ENCODE measurements around the gene NOSIP. TPM values are rescaled to one million over a fixed set of nuclear protein-coding genes. Genes with fewer than 3 reads are reported as not detected.

Gene NOSIP
- total and polyA plus RNA-seq, 11 donors, result 37.3 to 91.3 (median 49.0) TPM

- H3K4me3 ChIP-seq, result no peak overlapping the region
- no peaks in the 10 kb centered on the region for H3K27me3 ChIP-seq
- peaks cover 0 to 29% (median 15%) of the 10 kb centered on the region in 12 donors for H3K4me1 ChIP-seq
- no peak for ATAC-seq
- intact Hi-C loops (cut with DNase I), result loop anchor here in 3 of 10 donors (2.0 to 5.0 kb wide), 3 partner anchors 37 to 164 kb away; no protein-coding TSS in a partner anchor
- no peaks in the 10 kb centered on the region for H3K9me3 ChIP-seq
- no peak overlapping the region for H3K27ac ChIP-seq
- no peaks in the 10 kb centered on the region for H3K36me3 ChIP-seq
- DNase-seq, result no peak
- TF ChIP-seq, protein P1, sequence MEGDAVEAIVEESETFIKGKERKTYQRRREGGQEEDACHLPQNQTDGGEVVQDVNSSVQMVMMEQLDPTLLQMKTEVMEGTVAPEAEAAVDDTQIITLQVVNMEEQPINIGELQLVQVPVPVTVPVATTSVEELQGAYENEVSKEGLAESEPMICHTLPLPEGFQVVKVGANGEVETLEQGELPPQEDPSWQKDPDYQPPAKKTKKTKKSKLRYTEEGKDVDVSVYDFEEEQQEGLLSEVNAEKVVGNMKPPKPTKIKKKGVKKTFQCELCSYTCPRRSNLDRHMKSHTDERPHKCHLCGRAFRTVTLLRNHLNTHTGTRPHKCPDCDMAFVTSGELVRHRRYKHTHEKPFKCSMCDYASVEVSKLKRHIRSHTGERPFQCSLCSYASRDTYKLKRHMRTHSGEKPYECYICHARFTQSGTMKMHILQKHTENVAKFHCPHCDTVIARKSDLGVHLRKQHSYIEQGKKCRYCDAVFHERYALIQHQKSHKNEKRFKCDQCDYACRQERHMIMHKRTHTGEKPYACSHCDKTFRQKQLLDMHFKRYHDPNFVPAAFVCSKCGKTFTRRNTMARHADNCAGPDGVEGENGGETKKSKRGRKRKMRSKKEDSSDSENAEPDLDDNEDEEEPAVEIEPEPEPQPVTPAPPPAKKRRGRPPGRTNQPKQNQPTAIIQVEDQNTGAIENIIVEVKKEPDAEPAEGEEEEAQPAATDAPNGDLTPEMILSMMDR (IDR thresholded peaks at IDR 0.05), result no peak
- TF ChIP-seq POLR2A (IDR thresholded peaks at IDR 0.05), result no peak
- 83% methylated on average over 12 of the region's 12 CpGs for WGBS, 4 donors
These were observed 72.4 kb downstream of the NOSIP start for GRCh38 chr19:49507803-49508494.

DNA sequence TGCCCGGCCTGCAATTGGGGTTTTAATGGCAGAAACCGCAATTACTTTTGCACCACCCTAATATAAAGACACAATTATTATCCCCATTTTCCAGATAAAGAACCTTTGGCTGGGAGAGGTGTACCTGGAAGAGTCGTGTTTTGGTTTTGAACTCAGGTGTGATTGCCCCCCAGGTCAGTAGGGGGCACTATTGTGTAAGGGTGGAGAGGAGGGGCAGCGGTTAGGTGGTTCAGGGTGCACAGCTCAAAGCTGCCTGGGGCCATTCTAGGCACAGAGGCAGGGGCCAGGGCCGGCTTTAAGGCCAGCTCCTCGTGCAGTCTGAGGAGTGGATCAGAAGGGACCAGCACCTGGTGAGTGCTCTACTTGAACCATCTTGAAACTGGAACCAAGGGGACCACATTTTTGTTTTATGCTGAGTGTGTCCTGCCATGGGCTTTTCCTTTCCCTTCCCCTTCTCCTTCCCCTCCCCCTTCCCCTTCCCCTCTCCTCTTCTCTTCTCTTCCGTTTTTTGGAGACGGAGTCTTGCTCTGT lies 73.7 kb downstream of the NOSIP start:
- peaks cover 0 to 24% (median 6%) of the 10 kb centered on the region in 12 donors for H3K4me1 ChIP-seq
- 32 to 35% (median 35%) methylated on average over 8 of the region's 8 CpGs for whole genome bisulfite sequencing, 4 donors
- peak in 3 of 4 donors; percentile 54 to 66 (median 63) for ATAC-seq
- no peaks in the 10 kb centered on the region for H3K9me3 ChIP-seq
- DNase-seq, result peak in 2 of 5 donors; percentile 44 to 72
- peak overlapping the region in 1 of 12 donors; percentile 27 for H3K27ac ChIP-seq
- no peak overlapping the region for H3K4me3 ChIP-seq
- no peaks in the 10 kb centered on the region for H3K36me3 ChIP-seq
- TF ChIP-seq, protein P1 (IDR thresholded peaks at IDR 0.05), result peak; percentile 55 to 79 (median 62)
- no peak for TF ChIP-seq POLR2A (IDR thresholded peaks at IDR 0.05)
- H3K27me3 ChIP-seq, result no peaks in the 10 kb centered on the region
- intact Hi-C loops (cut with DNase I), result loop anchor here in 3 of 10 donors (2.0 to 5.0 kb wide), 3 partner anchors 38 to 166 kb away; no protein-coding TSS in a partner anchor

Other genes starting within 250 kb of the NOSIP start
- gene CD37, start 245.2 kb downstream of the NOSIP start, total RNA-seq, result 10 to 100 TPM in 2 of 9 donors, 1 to 10 TPM in 7; 1.4 to 45.2 (median 4.2) TPM
- 1 to 10 TPM; 3.3 to 3.9 TPM for gene CD37, start 245.2 kb downstream of the NOSIP start, polyA plus RNA-seq
- gene TEAD2, start 218.1 kb downstream of the NOSIP start, total RNA-seq, result 10 to 100 TPM; 31.1 to 77.2 (median 54.3) TPM
- 10 to 100 TPM; 44.9 to 52.2 TPM for gene TEAD2, start 218.1 kb downstream of the NOSIP start, polyA plus RNA-seq
- under 1 TPM in 1 of 9 donors, not detected in 8; 0.51 TPM for gene DKKL1, start 216.7 kb downstream of the NOSIP start, total RNA-seq
- gene DKKL1, start 216.7 kb downstream of the NOSIP start, polyA plus RNA-seq, result under 1 TPM in 1 of 2 donors, not detected in 1; 0.24 TPM
- gene KASH5, start 192.3 kb downstream of the NOSIP start, total RNA-seq, result not detected
- not detected for gene KASH5, start 192.3 kb downstream of the NOSIP start, polyA plus RNA-seq
- gene PTH2, start 157.1 kb downstream of the NOSIP start, total RNA-seq, result not detected
- gene PTH2, start 157.1 kb downstream of the NOSIP start, polyA plus RNA-seq, result not detected
- gene GFY, start 155.2 kb downstream of the NOSIP start, total RNA-seq, result not detected
- under 1 TPM in 1 of 2 donors, not detected in 1; 0.12 TPM for gene GFY, start 155.2 kb downstream of the NOSIP start, polyA plus RNA-seq
- 1 to 10 TPM in 4 of 9 donors, under 1 TPM in 5; 0.46 to 1.6 (median 0.89) TPM for gene SLC17A7, start 139.0 kb downstream of the NOSIP start, total RNA-seq
- gene SLC17A7, start 139.0 kb downstream of the NOSIP start, polyA plus RNA-seq, result 1 to 10 TPM in 1 of 2 donors, under 1 TPM in 1; 0.64 to 1.1 TPM
- gene PIH1D1, start 128.7 kb downstream of the NOSIP start, total RNA-seq, result 10 to 100 TPM; 16.3 to 49.9 (median 31.1) TPM
- gene PIH1D1, start 128.7 kb downstream of the NOSIP start, polyA plus RNA-seq, result 10 to 100 TPM; 22.6 to 57.6 TPM
- gene ALDH16A1, start 127.3 kb downstream of the NOSIP start, total RNA-seq, result 10 to 100 TPM in 2 of 9 donors, 1 to 10 TPM in 7; 3.4 to 18.6 (median 8.5) TPM
- gene ALDH16A1, start 127.3 kb downstream of the NOSIP start, polyA plus RNA-seq, result 10 to 100 TPM in 1 of 2 donors, 1 to 10 TPM in 1; 7.3 to 11.7 TPM
- gene FLT3LG, start 106.3 kb downstream of the NOSIP start, total RNA-seq, result 10 to 100 TPM in 1 of 9 donors, 1 to 10 TPM in 8; 1.7 to 13.4 (median 2.4) TPM
- 1 to 10 TPM; 2.9 to 5.5 TPM for gene FLT3LG, start 106.3 kb downstream of the NOSIP start, polyA plus RNA-seq
- 1,000 to 10,000 TPM in 8 of 9 donors, 100 to 1,000 TPM in 1; 876 to 1,739 (median 1,261) TPM for gene RPL13A, start 92.9 kb downstream of the NOSIP start, total RNA-seq
- gene RPL13A, start 92.9 kb downstream of the NOSIP start, polyA plus RNA-seq, result 1,000 to 10,000 TPM; 1,194 to 2,850 TPM
- gene RPS11, start 84.1 kb downstream of the NOSIP start, total RNA-seq, result 1,000 to 10,000 TPM in 5 of 9 donors, 100 to 1,000 TPM in 4; 778 to 1,895 (median 1,011) TPM
- 1,000 to 10,000 TPM; 2,258 to 2,723 TPM for gene RPS11, start 84.1 kb downstream of the NOSIP start, polyA plus RNA-seq
- gene FCGRT, start 67.9 kb downstream of the NOSIP start, total RNA-seq, result 100 to 1,000 TPM in 2 of 9 donors, 10 to 100 TPM in 7; 57.3 to 317 (median 69.2) TPM
- gene FCGRT, start 67.9 kb downstream of the NOSIP start, polyA plus RNA-seq, result 10 to 100 TPM; 46.7 to 54.6 TPM
- 10 to 100 TPM in 4 of 9 donors, 1 to 10 TPM in 5; 3.8 to 50.8 (median 9.6) TPM for gene RCN3, start 52.6 kb downstream of the NOSIP start, total RNA-seq
- 10 to 100 TPM; 16.3 to 16.8 TPM for gene RCN3, start 52.6 kb downstream of the NOSIP start, polyA plus RNA-seq
- gene PRRG2, start 760 bp upstream of the NOSIP start, total RNA-seq, result 1 to 10 TPM in 4 of 9 donors, under 1 TPM in 4, not detected in 1; 0.27 to 1.5 (median 0.88) TPM
- gene PRRG2, start 760 bp upstream of the NOSIP start, polyA plus RNA-seq, result 1 to 10 TPM in 1 of 2 donors, under 1 TPM in 1; 0.53 to 3.2 TPM
- 10 to 100 TPM; 10.9 to 20.0 (median 15.5) TPM for gene PRR12, start 10.6 kb upstream of the NOSIP start, total RNA-seq
- 10 to 100 TPM in 1 of 2 donors, 1 to 10 TPM in 1; 8.0 to 13.6 TPM for gene PRR12, start 10.6 kb upstream of the NOSIP start, polyA plus RNA-seq
- 100 to 1,000 TPM in 7 of 9 donors, 10 to 100 TPM in 2; 64.4 to 149 (median 110) TPM for gene RRAS, start 59.6 kb upstream of the NOSIP start, total RNA-seq
- gene RRAS, start 59.6 kb upstream of the NOSIP start, polyA plus RNA-seq, result 100 to 1,000 TPM; 133 to 177 TPM
- 10 to 100 TPM; 24.5 to 52.8 (median 46.3) TPM for gene SCAF1, start 61.7 kb upstream of the NOSIP start, total RNA-seq
- 10 to 100 TPM; 26.9 to 28.2 TPM for gene SCAF1, start 61.7 kb upstream of the NOSIP start, polyA plus RNA-seq
- gene IRF3, start 85.3 kb upstream of the NOSIP start, total RNA-seq, result 10 to 100 TPM; 23.1 to 55.7 (median 30.5) TPM
- gene IRF3, start 85.3 kb upstream of the NOSIP start, polyA plus RNA-seq, result 10 to 100 TPM; 35.1 to 68.0 TPM
- gene BCL2L12, start 85.4 kb upstream of the NOSIP start, total RNA-seq, result 10 to 100 TPM in 5 of 9 donors, 1 to 10 TPM in 4; 5.9 to 15.9 (median 10.0) TPM
- 10 to 100 TPM; 14.2 to 18.6 TPM for gene BCL2L12, start 85.4 kb upstream of the NOSIP start, polyA plus RNA-seq
- gene PRMT1, start 96.7 kb upstream of the NOSIP start, total RNA-seq, result 100 to 1,000 TPM; 106 to 170 (median 124) TPM
- 100 to 1,000 TPM; 113 to 283 TPM for gene PRMT1, start 96.7 kb upstream of the NOSIP start, polyA plus RNA-seq
- gene ADM5, start 109.0 kb upstream of the NOSIP start, total RNA-seq, result 1 to 10 TPM in 1 of 9 donors, under 1 TPM in 7, not detected in 1; 0.14 to 1.6 (median 0.48) TPM
- gene ADM5, start 109.0 kb upstream of the NOSIP start, polyA plus RNA-seq, result under 1 TPM; 0.58 to 0.76 TPM
- 1 to 10 TPM in 8 of 9 donors, under 1 TPM in 1; 1.00 to 6.0 (median 2.2) TPM for gene CPT1C, start 110.6 kb upstream of the NOSIP start, total RNA-seq
- gene CPT1C, start 110.6 kb upstream of the NOSIP start, polyA plus RNA-seq, result 1 to 10 TPM; 3.0 to 3.1 TPM
- under 1 TPM in 6 of 9 donors, not detected in 3; 0.23 to 0.77 (median 0.34) TPM for gene TSKS, start 182.8 kb upstream of the NOSIP start, total RNA-seq
- gene TSKS, start 182.8 kb upstream of the NOSIP start, polyA plus RNA-seq, result under 1 TPM; 0.49 to 0.72 TPM
- gene AP2A1, start 186.4 kb upstream of the NOSIP start, total RNA-seq, result 100 to 1,000 TPM in 1 of 9 donors, 10 to 100 TPM in 8; 53.6 to 152 (median 70.5) TPM
- gene AP2A1, start 186.4 kb upstream of the NOSIP start, polyA plus RNA-seq, result 100 to 1,000 TPM in 1 of 2 donors, 10 to 100 TPM in 1; 33.4 to 115 TPM
- 10 to 100 TPM; 12.7 to 29.1 (median 16.2) TPM for gene FUZ, start 232.7 kb upstream of the NOSIP start, total RNA-seq
- 10 to 100 TPM; 14.3 to 24.3 TPM for gene FUZ, start 232.7 kb upstream of the NOSIP start, polyA plus RNA-seq
- gene MED25, start 237.7 kb upstream of the NOSIP start, total RNA-seq, result 100 to 1,000 TPM in 1 of 9 donors, 10 to 100 TPM in 8; 45.8 to 119 (median 54.7) TPM
- 10 to 100 TPM; 44.1 to 60.2 TPM for gene MED25, start 237.7 kb upstream of the NOSIP start, polyA plus RNA-seq